ENCODE measurements around the gene ERG. TPM values are rescaled to one million over a fixed set of nuclear protein-coding genes. Genes with fewer than 3 reads are reported as not detected.
A peak's percentile ranks its signal among the peaks of the same experiment; 100 is the strongest.

The ERG gene
- polyA plus RNA-seq (2013, experiment 1 of 2), result not detected
- polyA plus RNA-seq (2013, experiment 2 of 2), result 0.04 TPM

GRCh38 chr21:38498057-38498833 lies at the start of gene ERG:
Gene ERG (minus strand): TSS chr21:38498477. CDS start chr21:38498380, 97 bp downstream.
- H2BK5ac ChIP-seq (ENCODE audit: low read length), result no peak within 1 kb of the TSS
- no peak within 1 kb of the TSS for H4K91ac ChIP-seq (ENCODE audit: low read depth, low read length, poor library complexity)
- no peaks in the 10 kb centered on the region for H3K79me1 ChIP-seq (ENCODE audit: low read depth, low read length)
- H3K18ac ChIP-seq (ENCODE audit: low read length), result no peak within 1 kb of the TSS
- H3K9me3 ChIP-seq (replicated peaks in 1 of 2; ENCODE audit: control insufficient read depth in 2 of 2, insufficient read depth in 1 of 2, low read depth in 1 of 2, low read length in 2 of 2), result no peaks in the 10 kb centered on the region
- no peak within 1 kb of the TSS for H2AK5ac ChIP-seq (ENCODE audit: low read depth, low read length)
- peaks cover 0 to 3% of the 10 kb centered on the region in 2 donors for H3K4me1 ChIP-seq (ENCODE audit: control insufficient read depth in 2 of 2, insufficient read depth in 1 of 2, low read depth in 1 of 2, low read length in 2 of 2)
- no peak within 1 kb of the TSS for H3K4me2 ChIP-seq (ENCODE audit: insufficient read depth, low read length, poor library complexity, severe bottlenecking)
- H3K14ac ChIP-seq (ENCODE audit: low read length), result no peak within 1 kb of the TSS
- no peak within 1 kb of the TSS for H3K4ac ChIP-seq (ENCODE audit: low read length)
- no peak within 1 kb of the TSS for H3K27ac ChIP-seq (replicated peaks; ENCODE audit: low read length)
- H2BK120ac ChIP-seq (ENCODE audit: low read depth, low read length), result no peak within 1 kb of the TSS
- no peak within 1 kb of the TSS for H2BK15ac ChIP-seq (ENCODE audit: low read length)
- H3K27me3 ChIP-seq (ENCODE audit: control insufficient read depth in 3 of 3, insufficient read depth in 3 of 3, low read depth in 1 of 3, low read length in 3 of 3), result no peaks in the 10 kb centered on the region
- no peak within 1 kb of the TSS for H4K8ac ChIP-seq (ENCODE audit: low read depth, low read length)
- H2BK12ac ChIP-seq (ENCODE audit: low read length), result no peak within 1 kb of the TSS
- no CpG with 5 or more reads among the region's 12 CpGs for WGBS, 2 donors (ENCODE audit: extremely low coverage in 2 of 2, insufficient read length in 2 of 2, insufficient replicate concordance in 1 of 2)
- H3K36me3 ChIP-seq (replicated peaks in 1 of 2; ENCODE audit: control insufficient read depth in 2 of 2, insufficient read depth in 2 of 2, low read length in 2 of 2), result no peaks in the 10 kb centered on the region
- peak within 1 kb of the TSS; percentile 64 for H2AFZ ChIP-seq (ENCODE audit: low read length)
- H3K4me3 ChIP-seq (ENCODE audit: low read length in 2 of 2), result no peak within 1 kb of the TSS
- no peak within 1 kb of the TSS for H3K9ac ChIP-seq (ENCODE audit: low read depth, low read length, poor library complexity)
- DNase-seq (ENCODE audit: low spot score), result no peak
- H3K23ac ChIP-seq (ENCODE audit: low read depth, low read length, poor library complexity), result no peak within 1 kb of the TSS

- WGBS, 2 donors (ENCODE audit: extremely low coverage in 2 of 2, insufficient read length in 2 of 2, insufficient replicate concordance in 1 of 2), result no CpG with 5 or more reads among the region's 2 CpGs
- H3K4me1 ChIP-seq (ENCODE audit: control insufficient read depth in 2 of 2, insufficient read depth in 1 of 2, low read depth in 1 of 2, low read length in 2 of 2), result no peaks in the 10 kb centered on the region
Measured at GRCh38 chr21:38544661-38545060, 46.4 kb upstream of the ERG start.

GRCh38 chr21:38542263-38542662 lies 44.0 kb upstream of the ERG start:
- no peak overlapping the region for H2BK5ac ChIP-seq (ENCODE audit: low read length)

More at GRCh38 chr21:38544661-38545060, 46.4 kb upstream of the ERG start:
- Histone ChIP-seq H3K18ac (ENCODE audit: low read length) (no peak overlapping the region), H3K27me3 (ENCODE audit: control insufficient read depth in 3 of 3, insufficient read depth in 3 of 3, low read depth in 1 of 3, low read length in 3 of 3) (no peaks in the 10 kb centered on the region), H3K9me3 (replicated peaks in 1 of 2; ENCODE audit: control insufficient read depth in 2 of 2, insufficient read depth in 1 of 2, low read depth in 1 of 2, low read length in 2 of 2) (no peaks in the 10 kb centered on the region), H3K23ac (ENCODE audit: low read depth, low read length, poor library complexity) (no peak overlapping the region), H3K4me2 (ENCODE audit: insufficient read depth, low read length, poor library complexity, severe bottlenecking) (no peak overlapping the region), H3K36me3 (replicated peaks in 1 of 2; ENCODE audit: control insufficient read depth in 2 of 2, insufficient read depth in 2 of 2, low read length in 2 of 2) (no peaks in the 10 kb centered on the region), H2AK5ac (ENCODE audit: low read depth, low read length) (no peak overlapping the region), H2AFZ (ENCODE audit: low read length) (no peak overlapping the region), H3K14ac (ENCODE audit: low read length) (no peak overlapping the region), H2BK12ac (ENCODE audit: low read length) (no peak overlapping the region), H4K91ac (ENCODE audit: low read depth, low read length, poor library complexity) (no peak overlapping the region), H3K27ac (replicated peaks; ENCODE audit: low read length) (no peak overlapping the region), H3K4me3 (ENCODE audit: low read length in 2 of 2) (no peak overlapping the region), H3K9ac (ENCODE audit: low read depth, low read length, poor library complexity) (no peak overlapping the region), H4K8ac (ENCODE audit: low read depth, low read length) (no peak overlapping the region), H2BK5ac (ENCODE audit: low read length) (no peak overlapping the region), H2BK120ac (ENCODE audit: low read depth, low read length) (no peak overlapping the region), H3K4ac (ENCODE audit: low read length) (no peak overlapping the region), H2BK15ac (ENCODE audit: low read length) (no peak overlapping the region), H3K79me1 (ENCODE audit: low read depth, low read length) (no peaks in the 10 kb centered on the region)
- no peak for DNase-seq (ENCODE audit: low spot score)

GRCh38 chr21:38538353-38538752 lies 40.1 kb upstream of the ERG start:
- H3K27me3 ChIP-seq (ENCODE audit: control insufficient read depth in 3 of 3, insufficient read depth in 3 of 3, low read depth in 1 of 3, low read length in 3 of 3), result no peaks in the 10 kb centered on the region
- H3K9ac ChIP-seq (ENCODE audit: low read depth, low read length, poor library complexity), result no peak overlapping the region
- H2BK120ac ChIP-seq (ENCODE audit: low read depth, low read length), result no peak overlapping the region
- H2AFZ ChIP-seq (ENCODE audit: low read length), result no peak overlapping the region
- no peak overlapping the region for H2BK15ac ChIP-seq (ENCODE audit: low read length)
- H2AK5ac ChIP-seq (ENCODE audit: low read depth, low read length), result no peak overlapping the region
- no peak overlapping the region for H2BK12ac ChIP-seq (ENCODE audit: low read length)
- H4K8ac ChIP-seq (ENCODE audit: low read depth, low read length), result no peak overlapping the region
- no peaks in the 10 kb centered on the region for H3K79me1 ChIP-seq (ENCODE audit: low read depth, low read length)
- H3K27ac ChIP-seq (replicated peaks; ENCODE audit: low read length), result no peak overlapping the region
- no peak overlapping the region for H3K4me3 ChIP-seq (ENCODE audit: low read length in 2 of 2)
- H2BK5ac ChIP-seq (ENCODE audit: low read length), result no peak overlapping the region
- no peak overlapping the region for H3K14ac ChIP-seq (ENCODE audit: low read length)
- H3K4ac ChIP-seq (ENCODE audit: low read length), result no peak overlapping the region
- H3K9me3 ChIP-seq (replicated peaks in 1 of 2; ENCODE audit: control insufficient read depth in 2 of 2, insufficient read depth in 1 of 2, low read depth in 1 of 2, low read length in 2 of 2), result no peaks in the 10 kb centered on the region
- no peak overlapping the region for H3K18ac ChIP-seq (ENCODE audit: low read length)
- no peak for DNase-seq (ENCODE audit: low spot score)
- H4K91ac ChIP-seq (ENCODE audit: low read depth, low read length, poor library complexity), result no peak overlapping the region
- no peaks in the 10 kb centered on the region for H3K36me3 ChIP-seq (replicated peaks in 1 of 2; ENCODE audit: control insufficient read depth in 2 of 2, insufficient read depth in 2 of 2, low read length in 2 of 2)
- no peak overlapping the region for H3K23ac ChIP-seq (ENCODE audit: low read depth, low read length, poor library complexity)
- no peaks in the 10 kb centered on the region for H3K4me1 ChIP-seq (ENCODE audit: control insufficient read depth in 2 of 2, insufficient read depth in 1 of 2, low read depth in 1 of 2, low read length in 2 of 2)
- no peak overlapping the region for H3K4me2 ChIP-seq (ENCODE audit: insufficient read depth, low read length, poor library complexity, severe bottlenecking)
- no CpG with 5 or more reads among the region's 1 CpG for WGBS, 2 donors (ENCODE audit: extremely low coverage in 2 of 2, insufficient read length in 2 of 2, insufficient replicate concordance in 1 of 2)

More at GRCh38 chr21:38542263-38542662, 44.0 kb upstream of the ERG start:
- Histone ChIP-seq H3K27me3 (ENCODE audit: control insufficient read depth in 3 of 3, insufficient read depth in 3 of 3, low read depth in 1 of 3, low read length in 3 of 3) (no peaks in the 10 kb centered on the region), H2BK12ac (ENCODE audit: low read length) (no peak overlapping the region), H3K27ac (replicated peaks; ENCODE audit: low read length) (no peak overlapping the region), H2AK5ac (ENCODE audit: low read depth, low read length) (no peak overlapping the region), H2AFZ (ENCODE audit: low read length) (no peak overlapping the region), H2BK120ac (ENCODE audit: low read depth, low read length) (no peak overlapping the region), H2BK15ac (ENCODE audit: low read length) (no peak overlapping the region), H3K79me1 (ENCODE audit: low read depth, low read length) (no peaks in the 10 kb centered on the region), H3K9ac (ENCODE audit: low read depth, low read length, poor library complexity) (no peak overlapping the region), H3K18ac (ENCODE audit: low read length) (no peak overlapping the region), H3K14ac (ENCODE audit: low read length) (no peak overlapping the region), H3K4ac (ENCODE audit: low read length) (no peak overlapping the region), H3K4me2 (ENCODE audit: insufficient read depth, low read length, poor library complexity, severe bottlenecking) (no peak overlapping the region), H3K9me3 (replicated peaks in 1 of 2; ENCODE audit: control insufficient read depth in 2 of 2, insufficient read depth in 1 of 2, low read depth in 1 of 2, low read length in 2 of 2) (no peaks in the 10 kb centered on the region), H3K23ac (ENCODE audit: low read depth, low read length, poor library complexity) (no peak overlapping the region), H3K4me1 (ENCODE audit: control insufficient read depth in 2 of 2, insufficient read depth in 1 of 2, low read depth in 1 of 2, low read length in 2 of 2) (no peaks in the 10 kb centered on the region), H4K91ac (ENCODE audit: low read depth, low read length, poor library complexity) (no peak overlapping the region), H4K8ac (ENCODE audit: low read depth, low read length) (no peak overlapping the region), H3K36me3 (replicated peaks in 1 of 2; ENCODE audit: control insufficient read depth in 2 of 2, insufficient read depth in 2 of 2, low read length in 2 of 2) (no peaks in the 10 kb centered on the region), H3K4me3 (ENCODE audit: low read length in 2 of 2) (no peak overlapping the region)
- DNase-seq (ENCODE audit: low spot score), result no peak
- no CpG with 5 or more reads among the region's 4 CpGs for WGBS, 2 donors (ENCODE audit: extremely low coverage in 2 of 2, insufficient read length in 2 of 2, insufficient replicate concordance in 1 of 2)
